ENCODE measurements around the gene ALDH3B1. TPM values are rescaled to one million over a fixed set of nuclear protein-coding genes. Genes with fewer than 3 reads are reported as not detected.
"Not testable (repeated sequence)": the region's sequence is repeated elsewhere in the genome, so short reads cannot be mapped to it uniquely, and the experiment has no call there.

The ALDH3B1 gene
- total RNA-seq, 1 experiment from 2014 or later, result 28.1 TPM

DNA sequence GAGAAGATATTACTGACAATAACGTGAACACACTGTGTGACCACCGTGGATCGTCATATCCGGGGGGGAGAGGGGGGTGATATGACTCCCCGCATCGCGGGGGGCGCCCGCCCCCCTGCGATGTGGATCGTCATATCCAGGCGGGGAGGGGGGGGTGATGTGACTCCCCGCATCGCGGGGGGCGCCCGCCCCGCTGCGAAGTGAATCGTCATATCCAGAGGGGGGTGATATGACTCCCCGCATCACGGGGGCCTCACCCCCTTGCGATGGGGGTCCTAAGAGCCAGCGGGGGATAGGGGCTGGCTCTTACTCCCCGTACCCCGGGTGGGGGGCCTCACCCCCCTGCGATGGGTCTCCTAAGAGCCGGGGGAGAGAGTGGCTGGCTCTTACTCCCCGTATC lies 26.2 kb upstream of the ALDH3B1 start:
- H3K27ac ChIP-seq (ENCODE audit: low read length), result no peak overlapping the region
- peaks cover 7% of the 10 kb centered on the region for H3K4me1 ChIP-seq (ENCODE audit: insufficient read depth, low read length)

DNA sequence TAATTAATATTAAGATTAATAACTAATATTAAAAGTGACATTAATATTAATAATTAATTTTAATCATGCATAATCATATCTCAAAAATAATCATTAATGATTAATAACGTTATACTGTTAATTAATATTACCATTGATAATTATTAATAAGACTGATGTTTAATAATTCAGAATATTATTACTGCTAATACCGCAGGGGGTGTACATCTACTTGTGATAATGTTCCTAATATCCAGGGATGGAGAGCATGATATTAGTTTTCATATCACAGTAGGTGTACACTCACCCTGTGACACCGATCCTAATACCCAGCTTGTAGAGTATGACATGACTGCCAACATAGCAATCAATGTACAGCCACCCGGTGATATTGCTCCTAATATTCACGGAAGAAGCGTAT lies 24.8 kb upstream of the ALDH3B1 start:
- H3K4me1 ChIP-seq (ENCODE audit: insufficient read depth, low read length); H3K27ac ChIP-seq (ENCODE audit: low read length); CTCF ChIA-PET; POLR2A ChIA-PET (ENCODE audit: unreplicated experiment); H3K79me2 ChIP-seq (ENCODE audit: low read length); H3K4me3 ChIP-seq (ENCODE audit: low read length); H3K9me3 ChIP-seq (ENCODE audit: low read length); H3K27me3 ChIP-seq (ENCODE audit: low read length); H4K20me1 ChIP-seq (ENCODE audit: low read length); H3K36me3 ChIP-seq (ENCODE audit: low read depth, low read length); H3K4me2 ChIP-seq (ENCODE audit: low read length); H3K9me2 ChIP-seq (replicated peaks; ENCODE audit: low read length); H3F3A ChIP-seq (ENCODE audit: low read length, unreplicated experiment); DNase-seq; H3K9ac ChIP-seq (ENCODE audit: low read length); intact Hi-C loops (cut with micrococcal nuclease); ATAC-seq; H2AFZ ChIP-seq (ENCODE audit: low read length); BruUV-seq (replicated peaks): not testable (repeated sequence)

More for the DNA sequence above, 26.2 kb upstream of the ALDH3B1 start:
- CTCF ChIA-PET, result no interaction called here
- Histone ChIP-seq H3K9me3 (ENCODE audit: low read length) (no peaks in the 10 kb centered on the region), H4K20me1 (ENCODE audit: low read length) (no peaks in the 10 kb centered on the region), H3K4me3 (ENCODE audit: low read length) (no peak overlapping the region), H3K27me3 (ENCODE audit: low read length) (no peaks in the 10 kb centered on the region), H3K9ac (ENCODE audit: low read length) (no peak overlapping the region), H3K9me2 (replicated peaks; ENCODE audit: low read length) (no peaks in the 10 kb centered on the region), H2AFZ (ENCODE audit: low read length) (no peak overlapping the region), H3K4me2 (ENCODE audit: low read length) (no peak overlapping the region), H3K36me3 (ENCODE audit: low read depth, low read length) (no peaks in the 10 kb centered on the region), H3F3A (ENCODE audit: low read length, unreplicated experiment) (no peaks in the 10 kb centered on the region), H3K79me2 (ENCODE audit: low read length) (no peaks in the 10 kb centered on the region)
- BruUV-seq (replicated peaks), result no TSS peak
- no peak for TF ChIP-seq EZH2phosphoT487 (IDR thresholded peaks at IDR 0.05; ENCODE audit: borderline replicate concordance, low read length)
- TF ChIP-seq, protein P1, sequence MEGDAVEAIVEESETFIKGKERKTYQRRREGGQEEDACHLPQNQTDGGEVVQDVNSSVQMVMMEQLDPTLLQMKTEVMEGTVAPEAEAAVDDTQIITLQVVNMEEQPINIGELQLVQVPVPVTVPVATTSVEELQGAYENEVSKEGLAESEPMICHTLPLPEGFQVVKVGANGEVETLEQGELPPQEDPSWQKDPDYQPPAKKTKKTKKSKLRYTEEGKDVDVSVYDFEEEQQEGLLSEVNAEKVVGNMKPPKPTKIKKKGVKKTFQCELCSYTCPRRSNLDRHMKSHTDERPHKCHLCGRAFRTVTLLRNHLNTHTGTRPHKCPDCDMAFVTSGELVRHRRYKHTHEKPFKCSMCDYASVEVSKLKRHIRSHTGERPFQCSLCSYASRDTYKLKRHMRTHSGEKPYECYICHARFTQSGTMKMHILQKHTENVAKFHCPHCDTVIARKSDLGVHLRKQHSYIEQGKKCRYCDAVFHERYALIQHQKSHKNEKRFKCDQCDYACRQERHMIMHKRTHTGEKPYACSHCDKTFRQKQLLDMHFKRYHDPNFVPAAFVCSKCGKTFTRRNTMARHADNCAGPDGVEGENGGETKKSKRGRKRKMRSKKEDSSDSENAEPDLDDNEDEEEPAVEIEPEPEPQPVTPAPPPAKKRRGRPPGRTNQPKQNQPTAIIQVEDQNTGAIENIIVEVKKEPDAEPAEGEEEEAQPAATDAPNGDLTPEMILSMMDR (conservative IDR thresholded peaks at IDR 0.05; ENCODE audit: low read depth, low read length), result no peak
- no peak for TF ChIP-seq EZH2 (IDR thresholded peaks at IDR 0.05; ENCODE audit: low read length, unreplicated experiment)
- DNase-seq (no peak), ATAC-seq (no peak)
- POLR2A ChIA-PET (ENCODE audit: unreplicated experiment), result no interaction called here
- intact Hi-C loops (cut with micrococcal nuclease), result no loop called here

DNA sequence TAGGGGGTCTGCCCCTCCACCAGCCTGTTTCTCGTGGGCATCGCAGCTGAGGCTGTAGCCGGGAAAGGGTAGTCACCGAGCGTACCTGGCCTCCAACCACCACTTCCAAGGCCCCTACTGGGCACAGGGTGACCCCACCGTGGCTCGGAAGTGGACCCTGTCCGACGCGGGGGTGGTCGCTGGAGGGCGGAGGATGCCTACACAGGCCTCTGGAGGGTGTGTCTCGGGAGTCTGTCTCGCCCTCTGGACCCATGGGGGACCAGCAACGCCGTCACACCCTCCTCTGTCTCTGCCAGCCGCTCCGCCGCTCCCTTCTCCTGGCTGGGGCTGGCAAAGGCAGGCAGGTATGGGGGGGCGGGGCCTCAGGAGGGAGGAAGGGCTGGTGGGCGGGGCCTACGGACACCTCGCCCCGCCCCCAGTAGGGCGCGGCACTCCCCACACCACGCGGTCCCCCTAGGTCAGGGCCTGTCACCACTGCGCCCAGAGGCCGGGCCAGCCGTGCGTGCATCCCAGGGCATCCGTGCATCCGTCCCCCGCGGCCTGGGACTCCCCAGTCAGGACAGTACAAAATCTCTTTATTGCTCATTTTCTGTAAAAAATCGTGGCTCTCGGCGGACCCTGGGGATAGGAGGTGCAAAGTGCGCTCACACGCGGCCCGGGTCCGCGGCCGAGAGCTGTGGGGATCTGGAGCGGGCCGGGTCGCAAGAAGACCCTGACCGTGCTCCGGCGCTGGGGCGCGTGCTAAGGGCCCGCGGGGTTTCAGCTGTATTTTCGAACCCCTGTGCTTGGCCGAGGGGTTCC lies 19.4 kb upstream of the ALDH3B1 start:
- H3K9me3 ChIP-seq (ENCODE audit: low read length); DNase-seq; H3K9ac ChIP-seq (ENCODE audit: low read length); H3K4me1 ChIP-seq (ENCODE audit: insufficient read depth, low read length); POLR2A ChIA-PET (ENCODE audit: unreplicated experiment); CTCF ChIA-PET; H3K36me3 ChIP-seq (ENCODE audit: low read depth, low read length); H3K4me3 ChIP-seq (ENCODE audit: low read length); H2AFZ ChIP-seq (ENCODE audit: low read length); H4K20me1 ChIP-seq (ENCODE audit: low read length); H3K79me2 ChIP-seq (ENCODE audit: low read length); ATAC-seq; intact Hi-C loops (cut with micrococcal nuclease); H3F3A ChIP-seq (ENCODE audit: low read length, unreplicated experiment); H3K27ac ChIP-seq (ENCODE audit: low read length); H3K9me2 ChIP-seq (replicated peaks; ENCODE audit: low read length); BruUV-seq (replicated peaks); H3K4me2 ChIP-seq (ENCODE audit: low read length); H3K27me3 ChIP-seq (ENCODE audit: low read length): not testable (repeated sequence)

DNA sequence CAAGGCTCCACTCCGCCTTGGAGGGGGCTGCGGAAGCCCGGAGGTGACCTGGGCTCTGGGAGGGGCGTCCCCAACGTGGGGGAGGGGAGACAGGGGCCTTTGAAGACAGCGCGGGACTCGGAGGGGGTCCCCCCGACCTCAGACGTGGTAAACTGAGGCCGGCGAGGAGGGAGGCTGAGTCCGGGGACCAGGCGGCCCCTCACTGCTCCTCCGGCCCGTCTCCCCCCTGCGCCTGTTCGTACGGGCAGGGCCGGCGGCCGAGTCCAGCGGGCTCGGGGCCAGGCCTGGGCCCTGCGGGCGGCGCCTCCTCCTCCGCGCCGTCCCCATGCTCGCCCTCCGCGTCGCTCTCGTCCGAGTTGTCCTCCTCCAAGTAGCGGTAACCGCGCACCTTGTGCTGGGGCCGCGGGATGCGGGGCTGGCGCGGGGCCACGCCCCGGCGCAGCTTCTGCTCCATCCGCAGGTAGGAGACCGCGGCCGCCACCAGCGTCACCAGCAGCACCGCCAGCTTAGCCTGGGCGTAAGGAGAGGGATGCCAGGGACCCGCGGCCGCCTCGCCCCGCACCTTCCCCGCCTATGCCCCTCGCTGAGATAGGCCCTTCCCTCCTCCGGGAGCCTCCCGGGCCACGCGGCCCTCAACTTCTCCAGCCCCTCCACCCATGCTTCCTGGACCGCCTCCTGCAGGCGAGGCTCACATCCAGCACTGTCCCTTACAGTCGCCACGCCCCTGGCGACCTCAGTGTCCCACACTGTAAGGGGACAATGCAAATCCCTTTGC lies 18.6 kb upstream of the ALDH3B1 start:
- CTCF ChIA-PET; H3K9me2 ChIP-seq (replicated peaks; ENCODE audit: low read length); H3K27me3 ChIP-seq (ENCODE audit: low read length); H3F3A ChIP-seq (ENCODE audit: low read length, unreplicated experiment); H2AFZ ChIP-seq (ENCODE audit: low read length); H3K79me2 ChIP-seq (ENCODE audit: low read length); H3K4me3 ChIP-seq (ENCODE audit: low read length); H3K9me3 ChIP-seq (ENCODE audit: low read length); POLR2A ChIA-PET (ENCODE audit: unreplicated experiment); H3K36me3 ChIP-seq (ENCODE audit: low read depth, low read length); BruUV-seq (replicated peaks); H3K4me1 ChIP-seq (ENCODE audit: insufficient read depth, low read length); intact Hi-C loops (cut with micrococcal nuclease); DNase-seq; H3K9ac ChIP-seq (ENCODE audit: low read length); H3K4me2 ChIP-seq (ENCODE audit: low read length); H3K27ac ChIP-seq (ENCODE audit: low read length); ATAC-seq; H4K20me1 ChIP-seq (ENCODE audit: low read length): not testable (repeated sequence)

Data from PC-3 (cell line).